ENCODE results near the gene COX6A1.
"Not testable (repeated sequence)": the region's sequence is repeated elsewhere in the genome, so short reads cannot be mapped to it uniquely, and the experiment has no call there.

COX6A1 gene

GRCh38 chr12:120445911-120446843 is 8.3 kb downstream of the COX6A1 start, which contains the start of the genes GATC and TRIAP1:
Gene GATC, plus strand, starts transcription at chr12:120446444. Its CDS starts 37 bp downstream, at chr12:120446481.
Gene TRIAP1, minus strand, starts transcription at chr12:120446384. Its CDS starts 12 bp downstream, at chr12:120446372.
- no peak for TF ChIP-seq CTCF (IDR thresholded peaks at IDR 0.05; ENCODE audit: low read depth, low read length)
- DNase-seq (ENCODE audit: extremely low read depth, low read depth), result no peak

- DNase-seq (ENCODE audit: extremely low read depth, low read depth), result not testable (repeated sequence)
Measured at GRCh38 chr12:120446844-120447178, 8.9 kb downstream of the COX6A1 start.

- no peak for DNase-seq (ENCODE audit: extremely low read depth, low read depth)
- no peak for TF ChIP-seq CTCF (IDR thresholded peaks at IDR 0.05; ENCODE audit: low read depth, low read length)
Measured at GRCh38 chr12:120447992-120448391, 10.1 kb downstream of the COX6A1 start.

GRCh38 chr12:120452524-120452923 is 14.6 kb downstream of the COX6A1 start:
- DNase-seq (ENCODE audit: extremely low read depth, low read depth), result not testable (repeated sequence)

- no peak for DNase-seq (ENCODE audit: extremely low read depth, low read depth)
- TF ChIP-seq CTCF (IDR thresholded peaks at IDR 0.05; ENCODE audit: low read depth, low read length), result no peak
Measured at GRCh38 chr12:120453060-120453750, 15.3 kb downstream of the COX6A1 start.

GRCh38 chr12:120453977-120454376 is 16.1 kb downstream of the COX6A1 start:
- no peak for DNase-seq (ENCODE audit: extremely low read depth, low read depth)

GRCh38 chr12:120455302-120455701 is 17.4 kb downstream of the COX6A1 start:
- no peak for DNase-seq (ENCODE audit: extremely low read depth, low read depth)
- TF ChIP-seq CTCF (IDR thresholded peaks at IDR 0.05; ENCODE audit: low read depth, low read length), result no peak

More at GRCh38 chr12:120453977-120454376, 16.1 kb downstream of the COX6A1 start:
- peak; percentile 49 for TF ChIP-seq CTCF (IDR thresholded peaks at IDR 0.05; ENCODE audit: low read depth, low read length)

GRCh38 chr12:120457133-120457532 is 19.2 kb downstream of the COX6A1 start:
- no peak for DNase-seq (ENCODE audit: extremely low read depth, low read depth)
- TF ChIP-seq CTCF (IDR thresholded peaks at IDR 0.05; ENCODE audit: low read depth, low read length), result peak; percentile 26
